ENCODE data around the gene IRF6. TPM values are rescaled to one million over a fixed set of nuclear protein-coding genes. Genes with fewer than 3 reads are reported as not detected.

Gene IRF6
- total and polyA plus RNA-seq, 2 donors (not counting 1 experiment from before 2014, with no cell fraction given) = 0.18 to 1.1 TPM

Other genes starting within 250 kb of the IRF6 start
- not detected in 2 replicates for gene CAMK1G, start 222.4 kb downstream of the IRF6 start, total RNA-seq
- not detected in 2 replicates for gene CAMK1G, start 222.4 kb downstream of the IRF6 start, polyA plus RNA-seq
- 0.37 TPM in 1 of 2 replicates, not detected in the other for gene LAMB3, start 153.7 kb downstream of the IRF6 start, total RNA-seq
- 0.03 and 0.33 TPM in 2 replicates for gene LAMB3, start 153.7 kb downstream of the IRF6 start, polyA plus RNA-seq
- not detected in 2 replicates for gene G0S2, start 130.7 kb downstream of the IRF6 start, total RNA-seq
- gene G0S2, start 130.7 kb downstream of the IRF6 start, polyA plus RNA-seq = 6.2 and 9.4 TPM in 2 replicates
- not detected in 2 replicates for gene HSD11B1, start 101.3 kb downstream of the IRF6 start, total RNA-seq
- gene HSD11B1, start 101.3 kb downstream of the IRF6 start, polyA plus RNA-seq = not detected in 2 replicates
- 257 and 262 TPM in 2 replicates for gene TRAF3IP3, start 50.1 kb downstream of the IRF6 start, total RNA-seq
- 344 and 422 TPM in 2 replicates for gene TRAF3IP3, start 50.1 kb downstream of the IRF6 start, polyA plus RNA-seq
- gene C1orf74, start 21.6 kb downstream of the IRF6 start, total RNA-seq = 3.4 and 4.1 TPM in 2 replicates
- 0.49 and 0.76 TPM in 2 replicates for gene C1orf74, start 21.6 kb downstream of the IRF6 start, polyA plus RNA-seq
- 16.6 and 17.1 TPM in 2 replicates for gene UTP25, start 21.8 kb upstream of the IRF6 start, total RNA-seq
- 4.7 and 6.2 TPM in 2 replicates for gene UTP25, start 21.8 kb upstream of the IRF6 start, polyA plus RNA-seq
- not detected in 2 replicates for gene SYT14, start 132.1 kb upstream of the IRF6 start, total RNA-seq
- not detected in 2 replicates for gene SYT14, start 132.1 kb upstream of the IRF6 start, polyA plus RNA-seq

All from B cell (primary cell).